Measurements from ENCODE around the gene EEF2K. TPM values are rescaled to one million over a fixed set of nuclear protein-coding genes. Genes with fewer than 3 reads are reported as not detected.

Gene EEF2K
- total and polyA plus RNA-seq, 2 of the 13 experiments (the other 11 are each of a cell fraction or from before 2014, with no cell fraction given): 22.0 to 23.8 TPM

DNA sequence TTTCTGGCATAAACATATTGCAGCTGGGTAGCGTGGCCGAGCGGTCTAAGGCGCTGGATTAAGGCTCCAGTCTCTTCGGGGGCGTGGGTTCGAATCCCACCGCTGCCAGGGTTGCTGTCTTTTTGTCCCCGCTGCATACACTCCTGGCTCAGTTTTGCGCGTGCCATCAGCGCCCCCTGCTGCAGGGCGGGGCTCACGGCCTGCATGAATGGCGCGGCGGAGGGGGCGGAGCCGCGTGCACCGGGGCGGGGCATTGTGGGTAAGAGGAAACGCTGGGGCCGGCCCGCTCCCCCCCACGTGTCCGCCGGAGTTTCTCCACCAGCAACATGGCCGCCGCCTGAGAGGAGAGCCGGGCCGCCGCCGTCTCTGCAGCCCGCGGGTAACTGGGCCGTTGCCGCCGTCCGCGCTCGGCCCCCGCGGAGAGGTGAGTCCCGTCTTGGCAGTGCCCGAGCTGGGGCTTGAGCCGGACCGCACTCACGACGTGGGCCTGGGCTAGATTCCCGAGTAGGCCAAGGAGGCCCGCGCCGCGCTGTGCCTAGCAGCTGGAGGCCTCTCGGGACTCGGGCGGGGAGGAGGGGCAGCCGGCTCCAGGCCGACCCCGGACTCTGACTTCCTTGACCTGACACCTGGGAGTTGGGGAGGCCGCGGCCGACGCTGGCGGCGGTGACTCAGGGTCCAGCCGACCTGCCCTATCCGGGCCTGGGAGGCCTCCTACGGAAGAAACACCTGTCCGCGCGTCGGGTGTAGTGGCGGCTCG is 91.2 kb downstream of the EEF2K start, which contains the start of gene POLR3E (continued):
- TF ChIP-seq, protein P1, sequence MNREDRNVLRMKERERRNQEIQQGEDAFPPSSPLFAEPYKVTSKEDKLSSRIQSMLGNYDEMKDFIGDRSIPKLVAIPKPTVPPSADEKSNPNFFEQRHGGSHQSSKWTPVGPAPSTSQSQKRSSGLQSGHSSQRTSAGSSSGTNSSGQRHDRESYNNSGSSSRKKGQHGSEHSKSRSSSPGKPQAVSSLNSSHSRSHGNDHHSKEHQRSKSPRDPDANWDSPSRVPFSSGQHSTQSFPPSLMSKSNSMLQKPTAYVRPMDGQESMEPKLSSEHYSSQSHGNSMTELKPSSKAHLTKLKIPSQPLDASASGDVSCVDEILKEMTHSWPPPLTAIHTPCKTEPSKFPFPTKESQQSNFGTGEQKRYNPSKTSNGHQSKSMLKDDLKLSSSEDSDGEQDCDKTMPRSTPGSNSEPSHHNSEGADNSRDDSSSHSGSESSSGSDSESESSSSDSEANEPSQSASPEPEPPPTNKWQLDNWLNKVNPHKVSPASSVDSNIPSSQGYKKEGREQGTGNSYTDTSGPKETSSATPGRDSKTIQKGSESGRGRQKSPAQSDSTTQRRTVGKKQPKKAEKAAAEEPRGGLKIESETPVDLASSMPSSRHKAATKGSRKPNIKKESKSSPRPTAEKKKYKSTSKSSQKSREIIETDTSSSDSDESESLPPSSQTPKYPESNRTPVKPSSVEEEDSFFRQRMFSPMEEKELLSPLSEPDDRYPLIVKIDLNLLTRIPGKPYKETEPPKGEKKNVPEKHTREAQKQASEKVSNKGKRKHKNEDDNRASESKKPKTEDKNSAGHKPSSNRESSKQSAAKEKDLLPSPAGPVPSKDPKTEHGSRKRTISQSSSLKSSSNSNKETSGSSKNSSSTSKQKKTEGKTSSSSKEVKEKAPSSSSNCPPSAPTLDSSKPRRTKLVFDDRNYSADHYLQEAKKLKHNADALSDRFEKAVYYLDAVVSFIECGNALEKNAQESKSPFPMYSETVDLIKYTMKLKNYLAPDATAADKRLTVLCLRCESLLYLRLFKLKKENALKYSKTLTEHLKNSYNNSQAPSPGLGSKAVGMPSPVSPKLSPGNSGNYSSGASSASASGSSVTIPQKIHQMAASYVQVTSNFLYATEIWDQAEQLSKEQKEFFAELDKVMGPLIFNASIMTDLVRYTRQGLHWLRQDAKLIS (CRISPR knock-in tag; IDR thresholded peaks at IDR 0.05): no peak
- TF ChIP-seq SNRNP70 (IDR thresholded peaks at IDR 0.05; ENCODE audit: low read depth, low read length) (no peak), ZNF224 (CRISPR knock-in tag; IDR thresholded peaks at IDR 0.05) (peak; percentile 99), ZNF687 (CRISPR knock-in tag; IDR thresholded peaks at IDR 0.05) (peak; percentile 99), ZNF251 (CRISPR knock-in tag; IDR thresholded peaks at IDR 0.05) (peak; percentile 97)
- TF ChIP-seq, protein P2, sequence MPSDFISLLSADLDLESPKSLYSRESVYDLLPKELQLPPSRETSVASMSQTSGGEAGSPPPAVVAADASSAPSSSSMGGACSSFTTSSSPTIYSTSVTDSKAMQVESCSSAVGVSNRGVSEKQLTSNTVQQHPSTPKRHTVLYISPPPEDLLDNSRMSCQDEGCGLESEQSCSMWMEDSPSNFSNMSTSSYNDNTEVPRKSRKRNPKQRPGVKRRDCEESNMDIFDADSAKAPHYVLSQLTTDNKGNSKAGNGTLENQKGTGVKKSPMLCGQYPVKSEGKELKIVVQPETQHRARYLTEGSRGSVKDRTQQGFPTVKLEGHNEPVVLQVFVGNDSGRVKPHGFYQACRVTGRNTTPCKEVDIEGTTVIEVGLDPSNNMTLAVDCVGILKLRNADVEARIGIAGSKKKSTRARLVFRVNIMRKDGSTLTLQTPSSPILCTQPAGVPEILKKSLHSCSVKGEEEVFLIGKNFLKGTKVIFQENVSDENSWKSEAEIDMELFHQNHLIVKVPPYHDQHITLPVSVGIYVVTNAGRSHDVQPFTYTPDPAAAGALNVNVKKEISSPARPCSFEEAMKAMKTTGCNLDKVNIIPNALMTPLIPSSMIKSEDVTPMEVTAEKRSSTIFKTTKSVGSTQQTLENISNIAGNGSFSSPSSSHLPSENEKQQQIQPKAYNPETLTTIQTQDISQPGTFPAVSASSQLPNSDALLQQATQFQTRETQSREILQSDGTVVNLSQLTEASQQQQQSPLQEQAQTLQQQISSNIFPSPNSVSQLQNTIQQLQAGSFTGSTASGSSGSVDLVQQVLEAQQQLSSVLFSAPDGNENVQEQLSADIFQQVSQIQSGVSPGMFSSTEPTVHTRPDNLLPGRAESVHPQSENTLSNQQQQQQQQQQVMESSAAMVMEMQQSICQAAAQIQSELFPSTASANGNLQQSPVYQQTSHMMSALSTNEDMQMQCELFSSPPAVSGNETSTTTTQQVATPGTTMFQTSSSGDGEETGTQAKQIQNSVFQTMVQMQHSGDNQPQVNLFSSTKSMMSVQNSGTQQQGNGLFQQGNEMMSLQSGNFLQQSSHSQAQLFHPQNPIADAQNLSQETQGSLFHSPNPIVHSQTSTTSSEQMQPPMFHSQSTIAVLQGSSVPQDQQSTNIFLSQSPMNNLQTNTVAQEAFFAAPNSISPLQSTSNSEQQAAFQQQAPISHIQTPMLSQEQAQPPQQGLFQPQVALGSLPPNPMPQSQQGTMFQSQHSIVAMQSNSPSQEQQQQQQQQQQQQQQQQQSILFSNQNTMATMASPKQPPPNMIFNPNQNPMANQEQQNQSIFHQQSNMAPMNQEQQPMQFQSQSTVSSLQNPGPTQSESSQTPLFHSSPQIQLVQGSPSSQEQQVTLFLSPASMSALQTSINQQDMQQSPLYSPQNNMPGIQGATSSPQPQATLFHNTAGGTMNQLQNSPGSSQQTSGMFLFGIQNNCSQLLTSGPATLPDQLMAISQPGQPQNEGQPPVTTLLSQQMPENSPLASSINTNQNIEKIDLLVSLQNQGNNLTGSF (CRISPR knock-in tag; IDR thresholded peaks at IDR 0.05): peak; percentile 58
- TF ChIP-seq, protein P3, sequence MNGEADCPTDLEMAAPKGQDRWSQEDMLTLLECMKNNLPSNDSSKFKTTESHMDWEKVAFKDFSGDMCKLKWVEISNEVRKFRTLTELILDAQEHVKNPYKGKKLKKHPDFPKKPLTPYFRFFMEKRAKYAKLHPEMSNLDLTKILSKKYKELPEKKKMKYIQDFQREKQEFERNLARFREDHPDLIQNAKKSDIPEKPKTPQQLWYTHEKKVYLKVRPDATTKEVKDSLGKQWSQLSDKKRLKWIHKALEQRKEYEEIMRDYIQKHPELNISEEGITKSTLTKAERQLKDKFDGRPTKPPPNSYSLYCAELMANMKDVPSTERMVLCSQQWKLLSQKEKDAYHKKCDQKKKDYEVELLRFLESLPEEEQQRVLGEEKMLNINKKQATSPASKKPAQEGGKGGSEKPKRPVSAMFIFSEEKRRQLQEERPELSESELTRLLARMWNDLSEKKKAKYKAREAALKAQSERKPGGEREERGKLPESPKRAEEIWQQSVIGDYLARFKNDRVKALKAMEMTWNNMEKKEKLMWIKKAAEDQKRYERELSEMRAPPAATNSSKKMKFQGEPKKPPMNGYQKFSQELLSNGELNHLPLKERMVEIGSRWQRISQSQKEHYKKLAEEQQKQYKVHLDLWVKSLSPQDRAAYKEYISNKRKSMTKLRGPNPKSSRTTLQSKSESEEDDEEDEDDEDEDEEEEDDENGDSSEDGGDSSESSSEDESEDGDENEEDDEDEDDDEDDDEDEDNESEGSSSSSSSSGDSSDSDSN (CRISPR knock-in tag; IDR thresholded peaks at IDR 0.05): peak; percentile 100
- TF ChIP-seq, protein P4, sequence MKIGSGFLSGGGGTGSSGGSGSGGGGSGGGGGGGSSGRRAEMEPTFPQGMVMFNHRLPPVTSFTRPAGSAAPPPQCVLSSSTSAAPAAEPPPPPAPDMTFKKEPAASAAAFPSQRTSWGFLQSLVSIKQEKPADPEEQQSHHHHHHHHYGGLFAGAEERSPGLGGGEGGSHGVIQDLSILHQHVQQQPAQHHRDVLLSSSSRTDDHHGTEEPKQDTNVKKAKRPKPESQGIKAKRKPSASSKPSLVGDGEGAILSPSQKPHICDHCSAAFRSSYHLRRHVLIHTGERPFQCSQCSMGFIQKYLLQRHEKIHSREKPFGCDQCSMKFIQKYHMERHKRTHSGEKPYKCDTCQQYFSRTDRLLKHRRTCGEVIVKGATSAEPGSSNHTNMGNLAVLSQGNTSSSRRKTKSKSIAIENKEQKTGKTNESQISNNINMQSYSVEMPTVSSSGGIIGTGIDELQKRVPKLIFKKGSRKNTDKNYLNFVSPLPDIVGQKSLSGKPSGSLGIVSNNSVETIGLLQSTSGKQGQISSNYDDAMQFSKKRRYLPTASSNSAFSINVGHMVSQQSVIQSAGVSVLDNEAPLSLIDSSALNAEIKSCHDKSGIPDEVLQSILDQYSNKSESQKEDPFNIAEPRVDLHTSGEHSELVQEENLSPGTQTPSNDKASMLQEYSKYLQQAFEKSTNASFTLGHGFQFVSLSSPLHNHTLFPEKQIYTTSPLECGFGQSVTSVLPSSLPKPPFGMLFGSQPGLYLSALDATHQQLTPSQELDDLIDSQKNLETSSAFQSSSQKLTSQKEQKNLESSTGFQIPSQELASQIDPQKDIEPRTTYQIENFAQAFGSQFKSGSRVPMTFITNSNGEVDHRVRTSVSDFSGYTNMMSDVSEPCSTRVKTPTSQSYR (CRISPR knock-in tag; IDR thresholded peaks at IDR 0.05; ENCODE audit: borderline replicate concordance): peak; percentile 76

Data from HepG2 (cell line).